DLD1 (cell line): Measurements from ENCODE around the gene ADAMTSL3.
"Not testable (repeated sequence)": the region's sequence is repeated elsewhere in the genome, so short reads cannot be mapped to it uniquely, and the experiment has no call there.

Source experiments
- in situ Hi-C: cut with HindIII; loops from 2 replicates; pipeline ENCODE4 v1.10.0; 2017; ENCODE audit warnings: low sequenced_read_pairs

The ADAMTSL3 gene

DNA sequence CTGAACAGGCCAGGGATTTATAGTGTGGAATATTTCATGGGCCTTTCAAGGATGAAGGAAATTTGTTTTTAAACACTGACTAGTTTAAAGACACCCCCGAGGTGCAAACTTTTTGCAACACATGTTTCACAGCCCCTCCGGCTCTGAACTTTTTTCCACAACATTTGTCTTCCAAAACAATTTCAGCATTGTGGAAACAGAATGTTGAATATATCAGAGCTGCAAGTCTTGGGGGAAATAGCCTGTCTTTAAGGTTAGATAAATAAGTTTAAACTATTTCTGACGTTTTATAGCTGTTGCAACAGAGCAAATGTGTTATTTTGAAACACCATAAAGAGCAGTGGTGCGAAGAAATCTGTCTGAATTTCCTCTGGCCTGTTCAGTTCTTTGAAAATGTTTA, 352.5 kb downstream of the ADAMTSL3 start:
- in situ Hi-C loops: no loop called here

GRCh38 chr15:84009616-84010015, 355.7 kb downstream of the ADAMTSL3 start:
- in situ Hi-C loops: no loop called here

- in situ Hi-C loops: no loop called here
Measured at GRCh38 chr15:84010246-84010645, 356.3 kb downstream of the ADAMTSL3 start.

DNA sequence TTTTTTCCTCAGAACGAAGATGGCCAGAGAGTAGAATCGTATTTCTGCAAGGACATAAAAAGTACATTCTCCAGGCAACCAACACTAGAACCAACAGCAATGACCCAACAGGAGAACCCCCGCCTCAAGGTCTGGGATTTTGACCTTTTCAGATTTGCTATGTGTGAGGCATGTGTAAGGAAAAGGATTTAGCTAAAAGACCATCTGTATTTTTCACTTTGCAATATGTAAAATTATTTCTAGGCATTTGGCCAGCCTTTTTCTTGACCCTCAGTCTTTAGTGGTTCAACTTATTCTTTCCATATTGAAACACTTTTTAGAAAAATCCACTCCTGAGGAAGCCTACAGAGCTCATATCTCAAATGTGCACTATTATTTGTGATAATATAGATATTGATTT, 362.4 kb downstream of the ADAMTSL3 start:
- in situ Hi-C loops: no loop called here

GRCh38 chr15:84022516-84022915, 368.6 kb downstream of the ADAMTSL3 start:
- in situ Hi-C loops: no loop called here

DNA sequence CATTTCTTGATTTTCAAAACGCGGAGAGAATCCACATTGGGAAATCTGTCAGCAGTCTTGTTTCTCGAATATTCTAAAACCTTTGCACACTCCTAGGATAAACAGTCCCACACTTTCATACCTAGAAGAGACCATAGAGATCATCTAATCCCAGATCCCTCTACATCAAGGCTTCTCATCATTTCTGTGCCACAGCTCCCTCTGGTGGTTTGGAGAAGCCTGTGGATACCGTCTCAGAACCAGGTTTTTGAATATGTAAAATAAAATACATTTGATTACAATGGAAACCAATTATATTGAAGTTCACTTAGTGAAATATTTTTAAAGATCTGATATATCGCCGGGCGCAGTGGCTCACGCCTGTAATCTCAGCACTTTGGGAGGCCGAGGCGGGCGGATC, 369.7 kb downstream of the ADAMTSL3 start:
- in situ Hi-C loops: no loop called here

GRCh38 chr15:84033793-84034553, 380.1 kb downstream of the ADAMTSL3 start:
- in situ Hi-C loops: no loop called here

- in situ Hi-C loops: no loop called here
Measured at GRCh38 chr15:84034578-84035398, 380.9 kb downstream of the ADAMTSL3 start.

DNA sequence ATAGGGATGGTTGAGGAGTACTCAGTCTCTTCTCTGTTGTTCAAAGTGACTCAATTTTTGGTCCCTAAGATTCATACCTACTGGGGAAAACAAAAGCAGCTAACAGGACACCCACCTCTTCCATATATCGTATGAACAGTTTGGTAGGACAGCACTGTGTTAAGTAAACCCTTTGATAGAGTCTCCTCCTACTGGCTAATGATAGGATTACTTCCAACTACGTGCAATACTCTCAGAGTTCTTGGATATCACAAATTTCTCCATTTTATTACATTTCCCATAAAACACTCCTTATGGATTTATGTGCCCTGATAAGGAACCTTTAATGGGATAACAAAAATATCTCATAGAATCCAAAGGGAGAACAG, 381.5 kb downstream of the ADAMTSL3 start:
- in situ Hi-C loops: no loop called here

- in situ Hi-C loops: no loop called here
Measured at GRCh38 chr15:84037301-84037700, 383.4 kb downstream of the ADAMTSL3 start.

- in situ Hi-C loops: not testable (repeated sequence)
Measured at GRCh38 chr15:84042434-84043056, 388.6 kb downstream of the ADAMTSL3 start.

- in situ Hi-C loops: no loop called here
Measured at GRCh38 chr15:84046064-84046637, 392.2 kb downstream of the ADAMTSL3 start.

DNA sequence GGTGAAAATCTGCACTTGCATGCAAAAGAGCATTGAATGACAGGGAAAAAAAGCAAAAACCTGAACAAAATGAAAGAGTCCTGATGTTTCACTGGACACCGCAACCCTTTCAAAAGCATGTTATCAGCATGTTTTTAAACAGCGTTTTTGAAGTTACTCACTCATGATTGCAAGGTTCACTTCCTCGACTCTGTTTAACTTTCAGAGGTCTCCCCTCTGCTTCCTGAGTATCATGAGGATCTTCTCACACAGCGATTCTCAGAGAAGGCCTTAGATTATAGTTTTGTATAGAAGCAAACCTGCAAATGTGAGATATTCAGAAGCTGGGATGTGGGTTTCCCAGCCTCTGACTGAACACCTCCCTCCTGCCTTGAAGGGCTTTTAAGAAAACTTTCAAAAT, 395.6 kb downstream of the ADAMTSL3 start:
- in situ Hi-C loops: not testable (repeated sequence)

DNA sequence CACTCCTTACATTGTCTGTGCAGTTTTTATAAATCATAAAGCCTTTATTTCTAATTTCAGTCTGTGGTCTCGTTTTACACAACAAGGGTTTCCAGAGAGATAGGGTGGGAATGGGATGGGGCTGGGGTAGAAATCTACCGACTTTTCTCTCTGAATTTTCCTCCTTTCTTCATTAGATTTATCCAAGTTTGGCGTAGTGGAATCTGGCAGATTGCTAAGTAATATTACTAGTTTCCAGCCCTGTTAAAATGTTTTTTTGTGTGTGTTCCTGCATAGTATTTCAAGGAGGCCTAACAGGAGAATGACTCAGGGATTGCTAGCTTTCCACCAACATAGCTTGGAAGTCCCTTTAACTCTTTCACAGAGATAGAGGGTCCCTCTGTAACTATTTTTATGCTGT, 396.2 kb downstream of the ADAMTSL3 start:
- in situ Hi-C loops: no loop called here

DNA sequence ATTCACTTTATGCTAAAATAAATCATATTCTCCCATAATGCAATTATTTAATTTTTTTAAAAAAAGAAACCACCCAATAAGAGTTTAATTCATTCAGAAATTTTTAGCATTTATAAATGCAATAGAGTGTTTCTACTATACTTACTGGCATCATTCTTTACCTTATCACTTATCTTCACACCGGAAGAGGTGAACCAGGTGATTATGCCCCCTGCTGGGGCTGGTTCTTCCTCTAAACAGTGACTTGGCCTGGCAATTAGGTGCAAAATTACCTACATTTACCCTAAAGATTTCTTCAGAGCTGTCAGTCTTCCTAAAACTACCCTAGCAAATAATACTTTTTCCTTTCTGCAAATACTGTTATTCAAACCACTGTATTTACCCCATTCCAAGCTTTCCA, 397.2 kb downstream of the ADAMTSL3 start:
- in situ Hi-C loops: not testable (repeated sequence)

- in situ Hi-C loops: not testable (repeated sequence)
Measured at GRCh38 chr15:84054544-84054943, 400.6 kb downstream of the ADAMTSL3 start.

DNA sequence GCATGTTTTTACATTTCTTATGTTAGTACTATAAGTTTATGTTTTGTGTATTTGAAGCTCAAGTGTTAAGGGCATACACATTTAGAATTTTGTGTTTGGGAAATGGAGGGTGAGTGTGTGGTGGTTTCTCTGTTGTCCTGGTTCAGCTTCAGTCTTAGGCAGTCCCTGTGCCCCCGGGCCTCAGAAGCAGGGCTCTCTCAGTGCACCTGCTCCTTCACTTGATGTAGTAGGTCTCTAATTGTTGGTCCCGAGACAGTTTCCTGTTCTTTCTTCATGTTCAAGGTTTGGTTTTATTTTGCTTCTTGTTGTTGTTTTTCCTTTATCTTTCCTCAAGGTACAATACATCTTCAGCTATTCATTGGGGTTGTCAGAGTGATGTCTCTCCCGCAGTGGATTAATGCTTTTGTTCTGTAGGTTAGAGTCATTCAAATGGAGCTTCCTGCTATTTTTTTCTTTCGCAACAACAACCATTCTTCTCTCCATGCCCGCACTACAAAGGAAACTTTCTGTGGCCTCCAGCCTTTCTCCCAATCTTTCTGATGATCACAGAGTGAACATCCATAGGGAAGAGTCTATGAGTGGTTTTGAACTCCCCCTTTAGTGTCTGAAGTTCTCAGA, 403.9 kb downstream of the ADAMTSL3 start:
- in situ Hi-C loops: no loop called here

- in situ Hi-C loops: not testable (repeated sequence)
Measured at GRCh38 chr15:84063674-84064073, 409.8 kb downstream of the ADAMTSL3 start.

DNA sequence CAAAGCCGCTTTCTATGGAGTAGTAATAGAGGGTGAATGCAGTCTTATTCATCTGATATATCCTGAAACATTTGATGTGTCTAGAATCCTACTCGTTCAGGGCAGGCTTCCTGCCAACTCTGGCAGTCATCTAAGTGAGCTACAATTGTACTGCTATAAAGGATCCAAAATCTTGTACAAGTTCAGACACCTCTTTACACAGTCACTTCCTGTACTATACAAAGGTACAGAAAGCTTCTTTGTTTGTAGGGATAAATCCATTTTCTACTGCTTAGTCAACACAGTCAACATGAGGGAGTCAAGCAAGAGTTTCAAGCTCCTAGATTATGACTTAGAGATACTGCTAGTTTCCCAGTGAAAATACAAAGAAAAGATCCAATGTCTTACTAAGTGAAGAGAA, 414.8 kb downstream of the ADAMTSL3 start:
- in situ Hi-C loops: not testable (repeated sequence)

DNA sequence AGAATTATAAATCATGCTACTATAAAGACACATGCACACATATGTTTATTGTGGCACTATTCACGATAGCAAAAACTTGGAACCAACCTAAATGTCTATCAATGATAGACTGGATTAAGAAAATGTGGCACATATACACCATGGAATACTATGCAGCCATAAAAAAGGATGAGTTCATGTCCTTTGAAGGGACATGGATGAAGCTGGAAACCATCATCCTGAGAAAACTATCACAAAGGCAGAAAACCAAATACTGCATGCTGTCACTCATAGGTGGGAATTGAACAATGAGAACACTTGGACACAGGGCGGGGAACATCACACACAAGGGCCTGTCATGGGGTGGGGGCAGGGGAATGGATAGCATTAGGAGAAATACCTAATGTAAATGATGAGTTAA, 424.1 kb downstream of the ADAMTSL3 start:
- in situ Hi-C loops: not testable (repeated sequence)

- in situ Hi-C loops: not testable (repeated sequence)
Measured at GRCh38 chr15:84079325-84079884, 425.5 kb downstream of the ADAMTSL3 start.
